LNCAP (cell line): ENCODE results near the gene SF1.

Experiments
- CTCF ChIP-seq: fragments of 450-650 bp; IDR thresholded peaks from 2 replicates; pipeline ENCODE4 v1.5.1; 2017; ENCODE audit warnings: mild to moderate bottlenecking

SF1 gene

GRCh38 chr11:64714666-64715065 is 63.7 kb downstream of the SF1 start:
- TF ChIP-seq CTCF: no peak
